Measurements from ENCODE around the gene HBG1. TPM values are rescaled to one million over a fixed set of nuclear protein-coding genes. Genes with fewer than 3 reads are reported as not detected.

HBG1 gene
- polyA plus RNA-seq, 3 donors, result not detected

GRCh38 chr11:5265832-5266231 lies 16.2 kb upstream of the HBG1 start:
- no peak for TF ChIP-seq CTCF (IDR thresholded peaks at IDR 0.05)
- H3K4me3 ChIP-seq (replicated peaks in 1 of 3; ENCODE audit: low read depth in 2 of 3, low read length in 3 of 3), result no peak overlapping the region
- no peak overlapping the region for H2AFZ ChIP-seq (ENCODE audit: insufficient read depth, low read depth, low read length, poor library complexity, severe bottlenecking)
- WGBS (ENCODE audit: insufficient coverage), result no CpG with 5 or more reads among the region's 2 CpGs
- H3K9ac ChIP-seq (ENCODE audit: insufficient read depth, low read length, poor library complexity, severe bottlenecking), result no peak overlapping the region
- H3K27me3 ChIP-seq (ENCODE audit: control insufficient read depth in 2 of 2, insufficient read depth in 2 of 2, low read length in 2 of 2), result no peaks in the 10 kb centered on the region
- no peaks in the 10 kb centered on the region for H4K20me1 ChIP-seq (ENCODE audit: insufficient read depth, low read length)
- intact Hi-C loops (cut with micrococcal nuclease), result no loop called here
- Mint-ChIP-seq H3K27ac (no peak overlapping the region), H3K36me3 (no peaks in the 10 kb centered on the region), H3K27me3 (ENCODE audit: low read depth in 3 of 3) (no peaks in the 10 kb centered on the region), H3K4me3 (no peak overlapping the region), H3K9me3 (peaks cover 0 to 9% (median 2%) of the 10 kb centered on the region in 7 donors), H3K4me1 (no peaks in the 10 kb centered on the region)
- no peaks in the 10 kb centered on the region for H3K9me3 ChIP-seq (replicated peaks in 1 of 2; ENCODE audit: control insufficient read depth in 1 of 2, insufficient read depth in 1 of 2, low read length in 2 of 2)
- no peaks in the 10 kb centered on the region for H3K4me1 ChIP-seq (ENCODE audit: control insufficient read depth in 1 of 2, insufficient read depth in 2 of 2, low read length in 2 of 2)
- H3K27ac ChIP-seq (ENCODE audit: low read depth in 1 of 2, low read length in 2 of 2), result no peak overlapping the region
- H3K4me2 ChIP-seq (replicated peaks; ENCODE audit: extremely low read depth, low read length, poor library complexity, severe bottlenecking), result no peak overlapping the region
- DNase-seq, result no peak
- no peaks in the 10 kb centered on the region for H3K79me2 ChIP-seq (ENCODE audit: insufficient read depth, low read length)
- no peaks in the 10 kb centered on the region for H3K36me3 ChIP-seq (replicated peaks in 1 of 2; ENCODE audit: control insufficient read depth in 1 of 2, insufficient read depth in 2 of 2, low read length in 2 of 2)

- DNase-seq, result no peak
- Histone ChIP-seq H3K27ac (ENCODE audit: low read depth in 1 of 2, low read length in 2 of 2) (no peak overlapping the region), H3K9me3 (replicated peaks in 1 of 2; ENCODE audit: control insufficient read depth in 1 of 2, insufficient read depth in 1 of 2, low read length in 2 of 2) (peaks cover 0 to 13% of the 10 kb centered on the region in 2 donors), H3K4me3 (replicated peaks in 1 of 3; ENCODE audit: low read depth in 2 of 3, low read length in 3 of 3) (no peak overlapping the region), H3K4me2 (replicated peaks; ENCODE audit: extremely low read depth, low read length, poor library complexity, severe bottlenecking) (no peak overlapping the region), H2AFZ (ENCODE audit: insufficient read depth, low read depth, low read length, poor library complexity, severe bottlenecking) (no peak overlapping the region), H3K4me1 (ENCODE audit: control insufficient read depth in 1 of 2, insufficient read depth in 2 of 2, low read length in 2 of 2) (no peaks in the 10 kb centered on the region), H3K27me3 (ENCODE audit: control insufficient read depth in 2 of 2, insufficient read depth in 2 of 2, low read length in 2 of 2) (no peaks in the 10 kb centered on the region), H4K20me1 (ENCODE audit: insufficient read depth, low read length) (no peaks in the 10 kb centered on the region), H3K36me3 (replicated peaks in 1 of 2; ENCODE audit: control insufficient read depth in 1 of 2, insufficient read depth in 2 of 2, low read length in 2 of 2) (no peaks in the 10 kb centered on the region), H3K79me2 (ENCODE audit: insufficient read depth, low read length) (no peaks in the 10 kb centered on the region), H3K9ac (ENCODE audit: insufficient read depth, low read length, poor library complexity, severe bottlenecking) (no peak overlapping the region)
- H3K4me1 Mint-ChIP-seq, result no peaks in the 10 kb centered on the region
- 92% methylated on average over 6 of the region's 7 CpGs for whole genome bisulfite sequencing (ENCODE audit: insufficient coverage)
- H3K9me3 Mint-ChIP-seq, result peaks cover 0 to 16% (median 5%) of the 10 kb centered on the region in 7 donors
- no peaks in the 10 kb centered on the region for H3K27me3 Mint-ChIP-seq (ENCODE audit: low read depth in 3 of 3)
- H3K27ac Mint-ChIP-seq, result no peak overlapping the region
- no peak for TF ChIP-seq CTCF (IDR thresholded peaks at IDR 0.05)
- no peaks in the 10 kb centered on the region for H3K36me3 Mint-ChIP-seq
- H3K4me3 Mint-ChIP-seq, result no peak overlapping the region
- intact Hi-C loops (cut with micrococcal nuclease), result no loop called here
These were observed 9.0 kb upstream of the HBG1 start for GRCh38 chr11:5258543-5259262.
